ENCODE results near the gene SPTBN1.

DNA sequence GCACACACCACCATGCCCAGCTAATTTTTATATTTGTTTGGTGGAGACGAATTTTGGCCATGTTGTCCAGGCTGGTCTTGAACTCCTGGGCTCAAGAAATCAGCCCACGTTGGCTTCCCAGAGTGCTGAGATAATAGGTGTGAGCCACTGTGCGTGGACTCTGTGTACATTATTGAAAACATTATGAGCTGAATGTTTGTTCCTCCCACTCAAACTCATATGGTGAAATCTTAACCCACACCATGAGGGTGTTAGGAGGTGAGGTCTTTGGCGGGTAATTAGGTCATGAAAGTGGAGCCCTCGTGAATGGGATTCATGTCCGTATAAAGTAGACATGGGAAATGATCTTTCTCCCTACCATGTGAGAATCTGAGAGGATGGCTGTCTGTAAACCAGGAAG lies 83.6 kb downstream of the SPTBN1 start:
- TF ChIP-seq, protein P1, sequence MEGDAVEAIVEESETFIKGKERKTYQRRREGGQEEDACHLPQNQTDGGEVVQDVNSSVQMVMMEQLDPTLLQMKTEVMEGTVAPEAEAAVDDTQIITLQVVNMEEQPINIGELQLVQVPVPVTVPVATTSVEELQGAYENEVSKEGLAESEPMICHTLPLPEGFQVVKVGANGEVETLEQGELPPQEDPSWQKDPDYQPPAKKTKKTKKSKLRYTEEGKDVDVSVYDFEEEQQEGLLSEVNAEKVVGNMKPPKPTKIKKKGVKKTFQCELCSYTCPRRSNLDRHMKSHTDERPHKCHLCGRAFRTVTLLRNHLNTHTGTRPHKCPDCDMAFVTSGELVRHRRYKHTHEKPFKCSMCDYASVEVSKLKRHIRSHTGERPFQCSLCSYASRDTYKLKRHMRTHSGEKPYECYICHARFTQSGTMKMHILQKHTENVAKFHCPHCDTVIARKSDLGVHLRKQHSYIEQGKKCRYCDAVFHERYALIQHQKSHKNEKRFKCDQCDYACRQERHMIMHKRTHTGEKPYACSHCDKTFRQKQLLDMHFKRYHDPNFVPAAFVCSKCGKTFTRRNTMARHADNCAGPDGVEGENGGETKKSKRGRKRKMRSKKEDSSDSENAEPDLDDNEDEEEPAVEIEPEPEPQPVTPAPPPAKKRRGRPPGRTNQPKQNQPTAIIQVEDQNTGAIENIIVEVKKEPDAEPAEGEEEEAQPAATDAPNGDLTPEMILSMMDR (IDR thresholded peaks at IDR 0.05), result no peak
- no peak for TF ChIP-seq POLR2A (IDR thresholded peaks at IDR 0.05)

All from uterus (tissue), 2 donors.